Measurements from ENCODE around the gene KCNH3.
"Not testable (repeated sequence)": the region's sequence is repeated elsewhere in the genome, so short reads cannot be mapped to it uniquely, and the experiment has no call there.

Gene KCNH3, protein sequence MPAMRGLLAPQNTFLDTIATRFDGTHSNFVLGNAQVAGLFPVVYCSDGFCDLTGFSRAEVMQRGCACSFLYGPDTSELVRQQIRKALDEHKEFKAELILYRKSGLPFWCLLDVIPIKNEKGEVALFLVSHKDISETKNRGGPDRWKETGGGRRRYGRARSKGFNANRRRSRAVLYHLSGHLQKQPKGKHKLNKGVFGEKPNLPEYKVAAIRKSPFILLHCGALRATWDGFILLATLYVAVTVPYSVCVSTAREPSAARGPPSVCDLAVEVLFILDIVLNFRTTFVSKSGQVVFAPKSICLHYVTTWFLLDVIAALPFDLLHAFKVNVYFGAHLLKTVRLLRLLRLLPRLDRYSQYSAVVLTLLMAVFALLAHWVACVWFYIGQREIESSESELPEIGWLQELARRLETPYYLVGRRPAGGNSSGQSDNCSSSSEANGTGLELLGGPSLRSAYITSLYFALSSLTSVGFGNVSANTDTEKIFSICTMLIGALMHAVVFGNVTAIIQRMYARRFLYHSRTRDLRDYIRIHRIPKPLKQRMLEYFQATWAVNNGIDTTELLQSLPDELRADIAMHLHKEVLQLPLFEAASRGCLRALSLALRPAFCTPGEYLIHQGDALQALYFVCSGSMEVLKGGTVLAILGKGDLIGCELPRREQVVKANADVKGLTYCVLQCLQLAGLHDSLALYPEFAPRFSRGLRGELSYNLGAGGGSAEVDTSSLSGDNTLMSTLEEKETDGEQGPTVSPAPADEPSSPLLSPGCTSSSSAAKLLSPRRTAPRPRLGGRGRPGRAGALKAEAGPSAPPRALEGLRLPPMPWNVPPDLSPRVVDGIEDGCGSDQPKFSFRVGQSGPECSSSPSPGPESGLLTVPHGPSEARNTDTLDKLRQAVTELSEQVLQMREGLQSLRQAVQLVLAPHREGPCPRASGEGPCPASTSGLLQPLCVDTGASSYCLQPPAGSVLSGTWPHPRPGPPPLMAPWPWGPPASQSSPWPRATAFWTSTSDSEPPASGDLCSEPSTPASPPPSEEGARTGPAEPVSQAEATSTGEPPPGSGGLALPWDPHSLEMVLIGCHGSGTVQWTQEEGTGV

DNA sequence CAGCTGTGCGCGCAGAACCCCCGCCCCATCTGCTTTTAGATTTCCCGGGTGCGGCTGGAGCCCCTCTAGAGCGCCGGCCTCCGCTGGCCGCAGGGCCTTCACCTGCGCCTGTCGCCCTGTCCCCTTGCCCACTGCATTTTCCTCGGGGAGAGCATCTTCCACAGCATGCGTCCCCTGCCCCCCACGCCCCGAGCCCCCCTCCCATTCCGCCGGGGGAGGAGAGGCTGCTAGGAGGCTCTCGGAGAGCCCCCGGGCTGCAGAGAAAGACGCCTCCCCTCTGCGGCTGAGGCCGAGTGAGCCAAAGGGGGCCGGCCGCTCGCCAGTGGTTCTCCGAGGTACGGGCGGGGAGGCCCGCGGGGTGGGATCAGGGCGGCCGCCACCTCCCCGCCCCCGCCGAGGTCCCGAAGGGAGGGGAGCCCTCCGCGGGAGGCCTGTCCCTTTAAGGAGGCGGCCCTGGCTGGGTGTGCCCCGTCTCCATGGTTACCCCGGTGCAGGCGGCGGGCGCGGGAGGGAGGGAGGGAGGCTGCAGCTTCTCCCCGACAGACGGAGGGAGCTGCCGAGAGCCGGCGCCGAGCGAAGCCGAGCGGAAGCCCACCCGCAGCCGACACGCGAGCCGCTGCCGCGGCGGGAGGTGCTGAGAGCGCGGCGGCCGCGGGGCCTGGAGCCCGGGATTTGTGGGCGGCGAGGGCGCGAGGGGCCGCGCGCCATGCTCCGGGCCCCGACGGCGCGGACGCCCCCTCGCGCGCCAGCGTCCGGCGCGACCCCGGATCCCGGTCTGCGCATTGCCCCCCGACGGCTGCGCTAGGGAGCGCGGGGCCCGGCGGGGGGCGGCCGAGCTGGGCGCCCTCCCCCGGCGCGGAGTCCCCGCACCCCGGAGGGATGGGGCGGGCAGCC, at the start of gene KCNH3:
KCNH3 (plus strand) TSS at position 521 of the 894 bp plus-strand sequence. CDS start 387 bp downstream, outside the sequence.
- peak; percentile 25 for DNase-seq (ENCODE audit: low read depth)

DNA sequence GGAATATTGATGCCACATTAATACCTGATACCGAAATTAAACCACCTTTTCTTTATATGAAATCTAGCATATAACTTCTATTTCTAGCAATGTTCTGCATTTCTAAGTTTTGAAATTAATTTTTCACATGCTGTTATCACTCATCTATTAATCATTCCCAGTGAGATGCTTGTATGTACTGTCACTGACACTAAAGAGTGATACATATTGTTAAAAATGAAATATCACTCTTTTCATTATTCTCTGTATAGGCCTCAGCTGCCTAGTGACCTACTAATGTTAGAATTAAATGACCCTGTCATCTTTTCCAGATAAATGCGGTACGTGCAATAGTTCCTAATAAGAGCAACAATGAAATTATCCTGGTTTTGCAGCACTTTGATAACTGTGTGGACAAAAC, 49.7 kb upstream of the KCNH3 start:
- DNase-seq (ENCODE audit: low read depth), result no peak

DNA sequence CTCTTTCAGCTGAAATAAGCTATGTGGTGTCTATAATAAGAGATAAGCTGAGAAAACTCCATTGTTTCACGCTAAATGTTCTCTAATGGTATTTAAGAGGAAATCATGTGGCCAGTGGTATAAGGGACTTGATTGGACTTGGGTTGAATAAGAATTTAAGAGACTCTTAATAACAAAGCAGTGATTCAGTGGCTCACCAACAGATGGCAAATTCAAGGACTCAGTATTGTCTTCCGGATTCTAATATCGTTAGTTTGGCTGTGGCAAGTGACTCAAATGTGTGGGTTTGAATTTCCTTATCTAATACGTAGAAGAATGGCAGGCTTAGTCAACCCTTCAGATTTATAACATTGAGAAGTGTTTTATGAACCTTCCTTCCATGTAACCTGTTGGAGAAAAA, 49.1 kb upstream of the KCNH3 start:
- DNase-seq (ENCODE audit: low read depth), result no peak

DNA sequence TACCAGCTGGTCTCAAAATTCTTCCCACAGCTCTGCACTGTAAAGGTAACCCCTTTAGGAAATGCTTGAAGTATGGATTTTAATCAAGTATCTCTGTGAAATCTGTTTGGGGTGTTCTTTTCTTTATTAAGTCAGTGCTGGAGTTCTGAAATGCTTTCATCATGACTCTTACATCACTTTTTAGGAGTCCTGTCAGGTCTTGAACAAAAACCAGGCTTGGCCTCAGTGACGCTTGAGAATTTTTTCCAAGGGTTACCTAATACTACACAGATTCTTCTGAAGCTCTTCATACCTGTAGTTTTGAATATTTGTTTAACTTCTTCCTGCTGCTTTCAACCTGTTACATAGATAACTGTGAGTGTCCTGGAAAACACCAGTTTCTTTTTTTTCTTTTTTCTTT, 47.0 kb upstream of the KCNH3 start:
- no peak for DNase-seq (ENCODE audit: low read depth)

DNA sequence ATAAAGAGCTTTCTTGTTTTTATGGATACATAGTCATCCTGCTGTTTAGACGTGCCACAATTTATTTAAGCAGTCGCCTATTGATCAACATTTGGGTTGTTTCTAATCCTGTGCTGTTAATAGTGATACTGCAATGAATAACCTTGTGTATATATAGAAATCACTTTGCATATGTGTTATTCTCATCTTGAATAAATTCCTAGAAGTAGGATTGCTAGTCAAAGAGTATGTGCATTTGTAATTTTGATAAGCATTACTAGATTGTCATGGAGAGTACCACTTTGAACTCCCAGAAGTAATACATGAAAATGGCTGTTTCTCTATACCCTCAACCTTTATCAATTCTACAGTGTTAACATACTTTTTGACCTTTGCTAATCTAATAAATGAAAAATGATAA, 44.9 kb upstream of the KCNH3 start:
- no peak for DNase-seq (ENCODE audit: low read depth)

DNA sequence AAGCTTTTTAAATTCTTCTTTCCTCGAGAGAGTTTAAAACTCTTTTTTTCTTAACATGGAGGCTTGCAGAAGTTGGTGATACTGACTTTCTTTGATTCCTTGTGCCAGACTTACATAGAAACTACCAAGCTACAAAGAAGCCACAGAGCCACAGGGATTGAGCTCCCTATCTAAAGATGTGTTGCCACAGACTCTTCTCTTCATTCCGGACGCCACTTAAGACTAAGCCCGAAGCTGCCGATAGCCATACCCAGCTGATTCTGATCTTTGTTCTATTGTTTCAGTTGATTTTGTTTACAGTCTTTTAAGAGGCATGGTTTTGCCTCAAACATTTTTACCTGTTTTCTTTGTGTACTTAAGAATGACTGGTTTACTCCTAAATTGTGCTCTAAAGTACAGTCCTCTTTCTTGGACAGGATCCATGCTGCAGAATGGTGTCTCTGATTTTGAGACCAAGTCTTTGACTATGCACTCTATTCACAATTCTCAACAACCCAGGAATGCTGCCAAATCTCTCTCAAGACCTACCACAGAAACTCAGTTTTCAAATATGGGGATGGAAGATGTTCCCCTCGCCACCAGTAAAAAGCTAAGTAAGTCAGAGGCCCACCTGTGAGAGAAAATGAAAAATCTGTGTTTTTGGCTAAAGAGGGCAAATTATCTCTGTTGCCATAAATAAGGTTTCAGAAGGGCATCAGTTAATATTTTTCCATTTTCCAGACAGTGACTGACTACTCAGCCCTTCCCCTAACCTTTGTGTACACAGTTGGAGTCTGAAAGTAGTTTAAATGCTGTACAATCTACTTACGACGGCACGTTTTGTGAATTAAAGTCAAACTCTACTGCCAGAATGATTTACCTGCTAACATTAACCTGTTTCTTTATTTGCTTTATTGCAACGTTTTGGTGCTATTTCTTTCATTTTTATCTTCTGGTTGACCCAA, 42.1 kb upstream of the KCNH3 start:
- no peak for DNase-seq (ENCODE audit: low read depth)

DNA sequence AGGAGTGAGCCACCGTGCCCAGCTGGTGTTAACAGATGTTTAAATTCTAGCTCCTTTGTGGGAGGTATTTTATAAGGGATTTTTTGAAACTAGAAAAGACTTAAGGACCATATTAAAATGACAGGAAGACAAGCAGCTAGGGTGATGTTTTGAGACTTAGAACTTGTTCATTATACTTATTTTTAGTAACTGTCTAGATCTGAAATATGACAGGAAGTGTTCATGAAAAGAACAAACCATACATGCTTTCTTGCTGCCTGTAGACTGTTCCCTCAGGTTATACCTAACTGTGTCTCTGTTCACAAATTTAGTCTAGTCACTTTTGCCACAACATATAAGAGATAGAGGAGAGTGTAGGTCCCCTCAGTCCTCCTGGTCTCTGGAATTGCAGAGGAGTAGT, 36.9 kb upstream of the KCNH3 start:
- DNase-seq (ENCODE audit: low read depth), result no peak

DNA sequence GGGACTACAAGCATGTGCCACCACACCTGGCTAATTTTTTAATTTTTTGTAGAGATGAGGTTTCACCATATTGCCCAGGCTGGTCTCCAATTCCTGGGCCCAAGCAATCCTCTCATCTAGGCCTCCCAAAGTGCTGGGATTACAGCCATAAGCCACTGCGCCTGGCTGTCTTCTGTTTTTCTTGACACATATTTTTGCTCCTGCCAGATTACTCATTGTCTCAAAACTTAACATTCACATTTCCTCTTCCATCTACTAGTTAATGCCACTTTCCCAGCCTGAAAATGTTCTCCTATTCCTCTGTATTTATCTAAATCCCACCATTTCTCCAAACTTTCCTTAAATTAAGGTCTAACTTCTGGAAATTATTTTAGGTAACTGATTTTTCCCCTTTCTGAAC, 36.2 kb upstream of the KCNH3 start:
- no peak for DNase-seq (ENCODE audit: low read depth)

DNA sequence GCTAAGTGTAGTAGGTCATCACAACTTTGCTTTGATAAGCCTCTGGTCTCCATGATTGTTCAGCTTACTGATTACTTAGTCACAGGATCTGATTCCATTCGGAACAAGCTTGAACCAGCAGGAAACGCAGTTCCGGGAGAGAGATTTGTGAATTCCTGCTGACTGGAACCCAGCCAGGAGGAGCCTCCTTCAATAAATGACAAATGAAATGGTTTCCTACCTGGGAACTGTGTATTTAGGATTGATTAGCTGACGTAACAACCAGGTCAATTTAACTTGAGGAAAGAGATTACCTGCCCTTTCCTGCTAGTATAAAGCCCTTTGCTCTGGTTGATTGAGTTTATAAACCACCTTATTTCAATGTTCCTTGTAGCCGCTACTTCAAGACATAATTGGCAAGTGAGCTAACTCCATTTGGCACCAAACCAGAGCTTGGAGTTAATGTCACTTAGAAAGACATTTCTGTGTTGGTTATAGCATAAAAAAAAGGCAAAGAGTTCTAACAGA, 35.1 kb upstream of the KCNH3 start:
- no peak for DNase-seq (ENCODE audit: low read depth)

DNA sequence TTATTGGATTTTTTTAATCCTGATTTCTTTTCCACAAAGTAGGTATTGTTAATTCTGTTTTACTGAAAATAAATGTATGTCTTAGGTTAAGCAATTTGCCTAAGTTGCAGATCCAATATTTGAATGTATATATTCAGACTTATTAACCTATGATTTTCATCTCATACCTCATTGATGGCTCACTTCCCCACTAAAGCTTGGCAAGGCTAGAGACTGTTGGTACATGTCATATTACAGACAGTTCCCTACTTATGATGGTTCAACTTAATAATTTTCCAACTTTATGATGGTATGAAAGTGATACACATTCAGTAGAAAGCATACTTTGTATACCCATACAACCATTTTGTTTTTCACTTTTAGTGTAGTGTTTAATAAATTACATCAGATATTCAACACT, 33.2 kb upstream of the KCNH3 start:
- no peak for DNase-seq (ENCODE audit: low read depth)

DNA sequence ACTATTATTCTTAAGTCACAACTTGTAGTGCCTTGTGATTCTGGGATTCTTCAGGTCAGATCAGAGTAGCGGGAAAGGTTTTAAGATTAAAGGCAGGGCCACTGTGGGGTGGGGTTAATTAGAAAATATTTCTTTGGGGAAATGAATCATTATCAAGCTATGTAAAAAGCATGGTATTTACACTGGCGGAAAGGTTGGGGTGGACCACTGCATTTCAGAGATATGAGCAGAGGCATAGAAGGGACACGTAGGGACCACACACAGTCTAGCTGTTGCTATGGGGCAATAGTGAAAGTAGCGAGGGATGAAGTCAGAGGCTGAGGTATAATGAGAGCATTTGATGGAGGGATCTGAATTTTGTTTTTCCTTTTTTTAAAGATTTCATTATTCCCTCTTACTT, 31.7 kb upstream of the KCNH3 start:
- DNase-seq (ENCODE audit: low read depth), result peak; percentile 72

DNA sequence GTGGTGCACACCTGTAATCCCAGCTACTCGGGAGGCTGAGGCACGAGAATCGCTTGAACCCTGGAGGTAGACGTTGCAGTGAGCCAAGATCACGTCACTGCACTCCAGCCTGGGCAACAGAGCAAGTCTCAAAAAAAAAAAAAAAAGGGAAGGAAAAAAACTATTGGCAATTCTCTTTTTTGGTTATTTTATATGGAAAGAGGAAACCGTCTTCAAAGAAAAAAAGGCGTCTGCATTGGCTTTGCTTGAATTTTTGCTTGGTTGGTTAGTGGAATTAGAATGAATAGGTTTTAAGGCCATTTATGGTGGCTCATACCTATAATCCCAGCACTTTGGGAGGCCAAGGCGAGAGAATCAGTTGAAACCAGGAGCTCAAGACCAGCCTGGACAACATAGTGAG, 29.1 kb upstream of the KCNH3 start:
- not testable (repeated sequence) for DNase-seq (ENCODE audit: low read depth)

DNA sequence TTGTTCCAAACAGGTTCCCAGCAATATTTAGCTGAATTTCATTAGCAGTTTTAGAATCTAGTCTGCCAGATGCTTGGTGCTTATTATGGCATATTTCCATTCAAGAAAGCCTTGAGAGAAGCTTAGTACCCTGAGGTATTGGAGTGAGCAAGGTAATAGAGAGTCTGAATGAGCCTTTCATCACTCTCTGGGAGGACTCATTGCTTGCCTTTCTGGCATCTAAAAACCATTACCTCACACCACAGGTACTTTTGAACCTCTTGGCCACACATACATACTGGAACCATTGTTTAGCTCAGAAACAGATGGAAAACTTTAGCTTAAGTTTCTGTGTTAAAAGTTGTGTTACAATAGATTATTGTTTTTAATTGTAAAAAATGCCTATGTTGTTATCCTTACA, 27.4 kb upstream of the KCNH3 start:
- DNase-seq (ENCODE audit: low read depth), result no peak

DNA sequence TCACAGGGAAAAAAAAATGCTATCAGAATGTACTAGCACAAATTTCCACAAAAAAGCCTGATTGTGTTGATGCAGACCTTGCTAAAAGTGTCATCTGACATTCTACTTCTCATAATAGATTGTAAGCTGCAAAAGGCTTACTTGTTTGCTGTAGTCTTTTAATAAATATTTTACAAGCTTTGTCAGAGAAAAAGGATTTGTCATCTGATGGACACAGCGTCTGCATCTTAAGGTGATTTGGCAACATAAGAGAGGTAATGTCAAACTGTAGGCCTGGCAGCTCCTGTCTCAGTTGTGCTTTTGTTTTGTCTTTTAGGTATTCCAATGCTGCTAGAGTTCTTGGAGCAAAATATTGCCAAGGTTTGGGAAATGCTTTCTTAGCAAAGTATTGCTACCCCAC, 26.3 kb upstream of the KCNH3 start:
- no peak for DNase-seq (ENCODE audit: low read depth)

DNA sequence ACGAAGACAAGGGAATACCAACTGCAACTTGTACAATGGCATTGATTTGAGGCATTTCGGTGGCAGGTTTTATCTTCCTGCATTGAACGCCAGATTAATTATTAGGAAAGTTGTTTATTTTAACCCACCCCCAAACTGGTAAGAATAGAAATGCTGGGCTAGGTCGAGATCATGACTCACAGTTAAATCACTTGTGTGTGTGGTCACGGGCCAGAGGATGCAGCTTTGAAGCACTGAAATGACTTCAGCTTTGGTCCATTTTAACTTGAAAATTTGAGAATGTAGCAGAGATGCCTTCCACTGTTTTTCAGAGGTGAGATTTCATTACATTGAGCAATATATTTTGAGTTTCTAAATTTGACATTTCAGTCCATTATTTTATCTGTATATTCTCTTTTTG, 23.6 kb upstream of the KCNH3 start:
- peak; percentile 64 for DNase-seq (ENCODE audit: low read depth)

DNA sequence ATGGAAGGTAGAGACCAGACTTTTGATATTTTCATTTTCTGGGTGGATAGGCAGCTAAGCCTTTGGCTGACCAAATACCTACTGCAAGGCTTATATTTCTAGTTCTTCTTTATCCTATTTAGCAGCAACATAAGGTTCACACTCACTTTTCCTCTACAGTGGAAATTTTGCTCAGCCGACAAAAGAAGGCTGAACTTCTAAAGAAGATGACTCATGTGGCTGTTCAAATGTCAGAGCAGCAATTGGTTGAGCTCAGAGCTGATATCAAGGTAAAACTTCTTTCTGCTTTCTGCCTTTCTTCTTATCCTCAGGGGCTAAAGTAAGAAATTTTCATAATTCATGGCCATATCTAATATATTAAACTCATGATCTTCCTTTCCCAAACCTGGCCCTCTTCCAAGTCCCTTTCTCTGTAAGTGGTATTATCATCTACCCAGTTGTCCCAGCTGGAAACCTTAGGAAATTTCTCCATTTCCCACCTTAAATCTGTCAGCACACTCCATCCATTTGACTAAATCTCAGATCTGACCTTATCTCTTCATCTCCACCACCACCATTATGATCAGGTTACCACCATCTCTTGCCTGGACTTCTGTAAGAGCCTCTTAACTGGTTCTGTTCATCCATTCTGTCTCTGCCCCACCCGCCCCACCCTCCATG, 19.8 kb upstream of the KCNH3 start:
- no peak for DNase-seq (ENCODE audit: low read depth)

DNA sequence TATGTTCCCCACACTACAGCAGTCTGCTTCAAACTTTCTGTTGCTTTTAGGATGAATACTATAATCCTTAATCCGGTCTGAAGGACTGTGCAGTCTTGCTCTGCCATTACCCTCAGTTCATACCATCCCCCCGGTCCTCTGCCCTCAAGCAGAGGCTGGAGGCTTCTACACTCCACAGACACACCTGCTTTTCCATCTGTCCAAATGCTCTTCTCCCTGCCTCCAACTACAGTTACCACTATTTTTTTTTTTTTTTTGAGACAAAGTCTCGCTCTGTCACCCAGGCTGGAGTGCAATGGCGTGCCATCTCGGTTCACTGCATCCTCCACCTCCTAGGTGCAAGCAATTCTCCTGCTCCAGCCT, 19.3 kb upstream of the KCNH3 start:
- DNase-seq (ENCODE audit: low read depth), result no peak

DNA sequence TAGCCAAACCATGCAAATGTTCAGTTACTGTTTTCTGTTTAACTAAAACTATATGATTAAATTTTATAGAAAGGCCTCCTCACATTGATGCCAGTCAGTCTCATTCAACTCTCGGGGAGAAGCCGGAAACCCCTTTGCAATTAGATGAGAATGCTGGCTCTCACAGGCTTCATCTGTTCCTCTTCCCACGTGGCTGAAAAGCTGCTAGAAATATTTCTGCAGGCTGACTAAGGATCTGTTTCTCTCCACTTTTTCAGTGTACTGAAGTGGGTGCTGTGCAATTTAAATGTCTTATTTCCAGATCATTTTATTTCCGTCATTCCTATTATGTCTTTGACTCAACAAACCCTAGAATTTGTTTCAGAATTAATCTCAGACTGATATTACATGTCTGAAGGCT, 17.4 kb upstream of the KCNH3 start:
- no peak for DNase-seq (ENCODE audit: low read depth)

DNA sequence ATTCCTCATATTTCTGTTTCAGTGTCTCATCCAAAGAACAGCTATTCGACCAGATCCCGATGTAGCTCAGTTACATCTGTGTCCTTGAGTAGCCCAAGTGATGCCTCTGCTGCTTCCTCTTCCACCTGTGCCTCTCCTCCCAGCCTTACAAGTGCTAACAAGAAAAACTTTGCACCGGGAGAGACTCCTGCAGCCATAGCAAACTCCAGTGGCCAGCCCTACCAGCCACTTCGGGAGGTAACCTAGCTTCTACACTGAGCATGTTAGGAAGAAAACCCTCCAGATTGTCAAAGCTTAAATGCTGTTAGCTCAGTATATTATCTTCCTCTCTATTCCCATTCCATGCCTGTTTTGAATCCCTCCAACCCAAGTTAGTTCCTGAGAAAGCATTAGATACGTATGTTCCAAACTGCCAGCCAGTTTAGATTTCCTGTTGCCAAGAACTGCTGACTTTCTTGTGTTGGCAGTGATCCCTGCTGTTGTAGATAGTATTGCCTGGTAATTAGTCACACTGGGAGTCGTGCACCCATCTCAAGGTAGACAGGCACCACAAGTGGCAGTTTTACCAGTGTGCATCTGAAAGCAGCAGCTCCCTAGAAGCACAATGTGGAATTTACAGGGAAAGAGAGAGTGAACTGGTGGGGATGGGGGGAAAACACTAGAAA, 14.0 kb upstream of the KCNH3 start:
- DNase-seq (ENCODE audit: low read depth), result no peak
